HepG2 (cell line): Measurements from ENCODE around the gene ACVR1B. TPM values are rescaled to one million over a fixed set of nuclear protein-coding genes. Genes with fewer than 3 reads are reported as not detected.
A peak's percentile ranks its signal among the peaks of the same experiment; 100 is the strongest.

ENCODE experiments used
- CREM ChIP-seq, 2 experiments: sonication (generic) in 1 of 2; formaldehyde crosslinking in 1 of 2; IDR thresholded peaks; 2 replicates each; pipeline versions ENCODE4 v1.4.0 to v1.6.1; 2016 to 2020; ENCODE audit warnings: antibody characterized with exemption in 1 of 2, mild to moderate bottlenecking in 1 of 2, missing genetic modification reagents in 1 of 2
- DR1 ChIP-seq: sonication (generic); formaldehyde crosslinking; IDR thresholded peaks from 2 replicates; pipeline ENCODE4 v1.8.0; 2021; ENCODE audit warnings: mild to moderate bottlenecking, missing genetic modification reagents, inconsistent platforms
- E2F5 ChIP-seq: sonication (generic); formaldehyde crosslinking; conservative IDR thresholded peaks from 2 replicates; pipeline ENCODE4 v1.4.0; 2020; ENCODE audit warnings: missing genetic modification reagents
- FOXP1 ChIP-seq, 2 experiments: fragments of 450-650 bp in 1 of 2; IDR thresholded peaks; 2 replicates each; pipeline ENCODE4 v1.6.1; 2017 to 2018; ENCODE audit warnings: antibody characterized with exemption in 1 of 2
- ISL2 ChIP-seq: sonication (generic); formaldehyde crosslinking; IDR thresholded peaks from 2 replicates; pipeline ENCODE4 v1.5.0; 2020; ENCODE audit warnings: missing genetic modification reagents
- KLF12 ChIP-seq: sonication (generic); formaldehyde crosslinking; IDR thresholded peaks from 2 replicates; pipeline ENCODE4 v1.4.0; 2020; ENCODE audit warnings: missing genetic modification reagents, borderline replicate concordance
- NCOR1 ChIP-seq: fragments of 200-600 bp; sonication (generic); IDR thresholded peaks from 2 replicates; pipeline ENCODE4 v1.7.0; 2017; ENCODE audit warnings: antibody characterized with exemption, low read length, borderline replicate concordance
- RXRB ChIP-seq: IDR thresholded peaks from 2 replicates; pipeline ENCODE4 v1.6.1; 2016; ENCODE audit warnings: borderline replicate concordance, missing genetic modification reagents, missing compliant biosample characterization
- ZFP37 ChIP-seq: sonication (generic); formaldehyde crosslinking; IDR thresholded peaks from 2 replicates; pipeline ENCODE4 v1.4.0; 2020; ENCODE audit warnings: missing genetic modification reagents, borderline replicate concordance
- ZFP62 ChIP-seq: sonication (generic); formaldehyde crosslinking; IDR thresholded peaks from 2 replicates; pipeline ENCODE4 v1.4.0; 2020; ENCODE audit warnings: missing genetic modification reagents
- ZMYM3 ChIP-seq: sonication (generic); formaldehyde crosslinking; IDR thresholded peaks from 2 replicates; pipeline ENCODE4 v1.5.1; 2020; ENCODE audit warnings: mild to moderate bottlenecking, missing genetic modification reagents
- ZMYM4 ChIP-seq: sonication (generic); formaldehyde crosslinking; IDR thresholded peaks from 2 replicates; pipeline ENCODE4 v1.8.1; 2023; ENCODE audit warnings: mild to moderate bottlenecking, missing genetic modification reagents
- ZNF253 ChIP-seq: sonication (generic); formaldehyde crosslinking; IDR thresholded peaks from 2 replicates; pipeline ENCODE4 v1.8.0; 2022; ENCODE audit warnings: mild to moderate bottlenecking, missing genetic modification reagents, borderline replicate concordance
- ZNF260 ChIP-seq: sonication (generic); formaldehyde crosslinking; IDR thresholded peaks from 2 replicates; pipeline ENCODE4 v1.4.0; 2020; ENCODE audit warnings: missing genetic modification reagents, low read depth, mild to moderate bottlenecking, borderline replicate concordance
- ZNF3 ChIP-seq: IDR thresholded peaks from 2 replicates; pipeline ENCODE4 v1.7.0; 2017; ENCODE audit warnings: inconsistent platforms
- ZNF326 ChIP-seq: sonication (generic); formaldehyde crosslinking; IDR thresholded peaks from 2 replicates; pipeline ENCODE4 v1.4.0; 2020; ENCODE audit warnings: missing genetic modification reagents, borderline replicate concordance
- ZNF510 ChIP-seq: sonication (generic); formaldehyde crosslinking; IDR thresholded peaks from 2 replicates; pipeline ENCODE4 v1.4.0; 2020; ENCODE audit warnings: low read depth, mild to moderate bottlenecking, missing genetic modification reagents
- ZNF616 ChIP-seq: sonication (generic); formaldehyde crosslinking; IDR thresholded peaks from 2 replicates; pipeline ENCODE4 v1.5.0; 2020; ENCODE audit warnings: low read depth, mild to moderate bottlenecking, missing genetic modification reagents
- ZNF878 ChIP-seq: sonication (generic); formaldehyde crosslinking; IDR thresholded peaks from 2 replicates; pipeline ENCODE4 v1.8.1; 2023; ENCODE audit warnings: mild to moderate bottlenecking, missing genetic modification reagents, moderate library complexity
- polyA plus RNA-seq, 8 experiments: library from polyadenylated mRNA; depleted of rRNA in 3 of 8; stranded (reverse) in 7 of 8; unstranded in 1 of 8; fragments of >200 nt; fragmentation: Illumina TruSeq in 4 of 8; extraction: Trizol in 4 of 8; gene quantifications; 2 replicates each; pipeline versions ENCODE4 v1.2.1 to v1.2.3, GENCODE V29; 2011 to 2016; ENCODE audit warnings: low read depth in 4 of 8, missing spikeins in 1 of 8, mixed read lengths in 1 of 8; ENCODE audit not compliant: insufficient read depth in 1 of 8
- total RNA-seq, 5 experiments: library from RNA; depleted of rRNA; stranded (reverse); fragments of >200 nt; fragmentation: Illumina TruSeq; extraction: Trizol; gene quantifications; 2 replicates each; pipeline ENCODE4 v1.2.3, GENCODE V29; 2016; ENCODE audit warnings: low read depth in 1 of 5
- TF ChIP-seq, protein P1 (sequence below): sonication (generic); formaldehyde crosslinking; IDR thresholded peaks from 2 replicates; pipeline ENCODE4 v1.4.0; 2020; ENCODE audit warnings: missing genetic modification reagents
- TF ChIP-seq, protein P2 (sequence below): sonication (generic); formaldehyde crosslinking; IDR thresholded peaks from 2 replicates; pipeline ENCODE4 v1.5.0; 2020; ENCODE audit warnings: mild to moderate bottlenecking, missing genetic modification reagents
- TF ChIP-seq, protein P3 (sequence below): sonication (generic); formaldehyde crosslinking; IDR thresholded peaks from 2 replicates; pipeline ENCODE4 v1.4.0; 2020; ENCODE audit warnings: missing genetic modification reagents, borderline replicate concordance

ACVR1B gene
- total and polyA plus RNA-seq, 2 of the 13 experiments (the other 11 are each of a cell fraction or from before 2014, with no cell fraction given), result 8.9 to 12.1 TPM

DNA sequence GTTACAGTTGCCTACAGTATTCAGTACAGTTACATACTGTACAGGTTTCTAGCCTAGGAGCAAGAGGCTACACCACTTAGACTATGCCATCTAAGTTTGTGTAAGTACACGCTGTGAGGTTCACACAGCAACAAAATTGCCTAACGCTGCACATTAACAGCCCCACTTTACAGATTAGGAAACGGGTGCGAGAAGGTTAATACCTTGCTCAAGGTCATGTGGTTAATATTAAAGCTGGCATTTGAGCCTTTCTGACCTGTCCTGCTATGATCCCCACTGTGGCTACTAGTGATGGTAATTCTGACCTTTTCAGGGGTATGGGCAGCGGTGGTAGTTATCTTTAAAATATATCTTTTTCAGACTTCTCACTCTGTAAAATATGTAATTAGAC lies 20.9 kb downstream of the ACVR1B start (continued):
- TF ChIP-seq DR1, result no peak
- no peak for TF ChIP-seq ZFP62 (CRISPR knock-in tag)
- TF ChIP-seq CREM (IDR thresholded peaks at IDR 0.05), result no peak
- TF ChIP-seq CREM (CRISPR knock-in tag; IDR thresholded peaks at IDR 0.05), result no peak
- TF ChIP-seq ZNF510 (CRISPR knock-in tag), result no peak
- 0 out of 2 replicates have a peak, but pooled peaks have one; percentile 43 for TF ChIP-seq ZMYM4
- no peak for TF ChIP-seq ZNF253 (CRISPR knock-in tag)
- TF ChIP-seq FOXP1 (IDR thresholded peaks at IDR 0.05), result no peak
- TF ChIP-seq FOXP1 (CRISPR knock-in tag; IDR thresholded peaks at IDR 0.05), result peak; percentile 32; the same call in 1 of the 2 replicates
- TF ChIP-seq NCOR1, result no peak
- TF ChIP-seq, protein P1, sequence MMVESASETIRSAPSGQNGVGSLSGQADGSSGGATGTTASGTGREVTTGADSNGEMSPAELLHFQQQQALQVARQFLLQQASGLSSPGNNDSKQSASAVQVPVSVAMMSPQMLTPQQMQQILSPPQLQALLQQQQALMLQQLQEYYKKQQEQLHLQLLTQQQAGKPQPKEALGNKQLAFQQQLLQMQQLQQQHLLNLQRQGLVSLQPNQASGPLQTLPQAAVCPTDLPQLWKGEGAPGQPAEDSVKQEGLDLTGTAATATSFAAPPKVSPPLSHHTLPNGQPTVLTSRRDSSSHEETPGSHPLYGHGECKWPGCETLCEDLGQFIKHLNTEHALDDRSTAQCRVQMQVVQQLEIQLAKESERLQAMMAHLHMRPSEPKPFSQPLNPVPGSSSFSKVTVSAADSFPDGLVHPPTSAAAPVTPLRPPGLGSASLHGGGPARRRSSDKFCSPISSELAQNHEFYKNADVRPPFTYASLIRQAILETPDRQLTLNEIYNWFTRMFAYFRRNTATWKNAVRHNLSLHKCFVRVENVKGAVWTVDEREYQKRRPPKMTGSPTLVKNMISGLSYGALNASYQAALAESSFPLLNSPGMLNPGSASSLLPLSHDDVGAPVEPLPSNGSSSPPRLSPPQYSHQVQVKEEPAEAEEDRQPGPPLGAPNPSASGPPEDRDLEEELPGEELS, result peak; percentile 61
- TF ChIP-seq ZNF878 (CRISPR knock-in tag), result no peak
- TF ChIP-seq, protein P2, sequence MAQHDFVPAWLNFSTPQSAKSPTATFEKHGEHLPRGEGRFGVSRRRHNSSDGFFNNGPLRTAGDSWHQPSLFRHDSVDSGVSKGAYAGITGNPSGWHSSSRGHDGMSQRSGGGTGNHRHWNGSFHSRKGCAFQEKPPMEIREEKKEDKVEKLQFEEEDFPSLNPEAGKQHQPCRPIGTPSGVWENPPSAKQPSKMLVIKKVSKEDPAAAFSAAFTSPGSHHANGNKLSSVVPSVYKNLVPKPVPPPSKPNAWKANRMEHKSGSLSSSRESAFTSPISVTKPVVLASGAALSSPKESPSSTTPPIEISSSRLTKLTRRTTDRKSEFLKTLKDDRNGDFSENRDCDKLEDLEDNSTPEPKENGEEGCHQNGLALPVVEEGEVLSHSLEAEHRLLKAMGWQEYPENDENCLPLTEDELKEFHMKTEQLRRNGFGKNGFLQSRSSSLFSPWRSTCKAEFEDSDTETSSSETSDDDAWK (CRISPR knock-in tag), result no peak
- TF ChIP-seq, protein P3, sequence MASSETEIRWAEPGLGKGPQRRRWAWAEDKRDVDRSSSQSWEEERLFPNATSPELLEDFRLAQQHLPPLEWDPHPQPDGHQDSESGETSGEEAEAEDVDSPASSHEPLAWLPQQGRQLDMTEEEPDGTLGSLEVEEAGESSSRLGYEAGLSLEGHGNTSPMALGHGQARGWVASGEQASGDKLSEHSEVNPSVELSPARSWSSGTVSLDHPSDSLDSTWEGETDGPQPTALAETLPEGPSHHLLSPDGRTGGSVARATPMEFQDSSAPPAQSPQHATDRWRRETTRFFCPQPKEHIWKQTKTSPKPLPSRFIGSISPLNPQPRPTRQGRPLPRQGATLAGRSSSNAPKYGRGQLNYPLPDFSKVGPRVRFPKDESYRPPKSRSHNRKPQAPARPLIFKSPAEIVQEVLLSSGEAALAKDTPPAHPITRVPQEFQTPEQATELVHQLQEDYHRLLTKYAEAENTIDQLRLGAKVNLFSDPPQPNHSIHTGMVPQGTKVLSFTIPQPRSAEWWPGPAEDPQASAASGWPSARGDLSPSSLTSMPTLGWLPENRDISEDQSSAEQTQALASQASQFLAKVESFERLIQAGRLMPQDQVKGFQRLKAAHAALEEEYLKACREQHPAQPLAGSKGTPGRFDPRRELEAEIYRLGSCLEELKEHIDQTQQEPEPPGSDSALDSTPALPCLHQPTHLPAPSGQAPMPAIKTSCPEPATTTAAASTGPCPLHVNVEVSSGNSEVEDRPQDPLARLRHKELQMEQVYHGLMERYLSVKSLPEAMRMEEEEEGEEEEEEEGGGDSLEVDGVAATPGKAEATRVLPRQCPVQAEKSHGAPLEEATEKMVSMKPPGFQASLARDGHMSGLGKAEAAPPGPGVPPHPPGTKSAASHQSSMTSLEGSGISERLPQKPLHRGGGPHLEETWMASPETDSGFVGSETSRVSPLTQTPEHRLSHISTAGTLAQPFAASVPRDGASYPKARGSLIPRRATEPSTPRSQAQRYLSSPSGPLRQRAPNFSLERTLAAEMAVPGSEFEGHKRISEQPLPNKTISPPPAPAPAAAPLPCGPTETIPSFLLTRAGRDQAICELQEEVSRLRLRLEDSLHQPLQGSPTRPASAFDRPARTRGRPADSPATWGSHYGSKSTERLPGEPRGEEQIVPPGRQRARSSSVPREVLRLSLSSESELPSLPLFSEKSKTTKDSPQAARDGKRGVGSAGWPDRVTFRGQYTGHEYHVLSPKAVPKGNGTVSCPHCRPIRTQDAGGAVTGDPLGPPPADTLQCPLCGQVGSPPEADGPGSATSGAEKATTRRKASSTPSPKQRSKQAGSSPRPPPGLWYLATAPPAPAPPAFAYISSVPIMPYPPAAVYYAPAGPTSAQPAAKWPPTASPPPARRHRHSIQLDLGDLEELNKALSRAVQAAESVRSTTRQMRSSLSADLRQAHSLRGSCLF (CRISPR knock-in tag), result no peak
- TF ChIP-seq ZNF260 (CRISPR knock-in tag), result no peak
- TF ChIP-seq RXRB, result no peak; the same call in 1 of the 2 replicates
- no peak for TF ChIP-seq E2F5 (CRISPR knock-in tag)
- TF ChIP-seq ZNF3 (CRISPR knock-in tag), result no peak
- peak; percentile 60; the same call in 1 of the 2 replicates for TF ChIP-seq ISL2 (CRISPR knock-in tag)
- TF ChIP-seq ZFP37 (CRISPR knock-in tag), result no peak
- peak; percentile 75; the same call in 1 of the 2 replicates for TF ChIP-seq ZMYM3 (CRISPR knock-in tag)
- no peak for TF ChIP-seq ZNF616 (CRISPR knock-in tag)
- no peak for TF ChIP-seq ZNF326 (CRISPR knock-in tag)
- no peak for TF ChIP-seq KLF12 (CRISPR knock-in tag)
